DLD1 (cell line): ENCODE measurements around the gene AUTS2.
"Not testable (repeated sequence)": the region's sequence is repeated elsewhere in the genome, so short reads cannot be mapped to it uniquely, and the experiment has no call there.

Source experiments
- in situ Hi-C: cut with HindIII; loops from 2 replicates; pipeline ENCODE4 v1.10.0; 2017; ENCODE audit warnings: low sequenced_read_pairs

The AUTS2 gene

DNA sequence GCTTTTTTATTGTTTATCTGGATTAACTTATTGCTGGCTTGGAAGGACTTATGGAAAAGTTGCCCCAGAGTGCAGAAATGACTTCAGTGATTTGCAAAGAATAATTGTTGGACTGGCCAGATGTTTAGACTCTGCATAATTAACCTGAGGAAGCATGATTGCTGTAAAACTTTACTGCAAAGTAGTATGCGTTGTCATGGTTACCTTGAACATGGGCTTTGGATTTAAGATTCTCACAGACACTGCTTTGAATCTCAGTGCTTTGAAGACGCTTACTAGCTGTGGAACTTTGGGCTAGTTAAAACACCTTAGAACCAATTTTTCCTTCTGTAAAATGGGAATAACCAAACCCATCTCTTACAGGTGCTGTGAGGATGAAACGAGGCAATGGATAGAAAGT lies 1108.4 kb downstream of the AUTS2 start:
- in situ Hi-C loops = no loop called here

DNA sequence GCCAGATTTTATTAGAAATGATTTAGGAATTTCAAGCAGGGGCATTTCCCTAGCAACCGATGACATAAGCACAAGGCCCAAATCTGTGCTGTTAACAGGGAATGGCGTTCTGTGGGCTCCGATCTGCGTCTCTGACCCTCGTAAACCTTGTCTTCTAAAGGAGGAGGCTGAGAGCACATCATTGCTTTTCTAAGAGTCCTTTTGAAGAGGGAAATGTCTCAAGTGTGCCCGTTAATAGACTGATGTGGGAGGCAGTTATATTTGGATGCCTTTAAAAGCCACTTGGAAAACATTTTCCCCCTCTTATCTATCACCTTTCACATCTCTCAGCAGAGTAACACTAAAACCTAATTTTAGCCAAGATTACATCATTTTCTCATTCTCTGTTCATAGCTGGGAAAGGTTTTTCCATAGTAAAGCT lies 1109.6 kb downstream of the AUTS2 start:
- in situ Hi-C loops = no loop called here

DNA sequence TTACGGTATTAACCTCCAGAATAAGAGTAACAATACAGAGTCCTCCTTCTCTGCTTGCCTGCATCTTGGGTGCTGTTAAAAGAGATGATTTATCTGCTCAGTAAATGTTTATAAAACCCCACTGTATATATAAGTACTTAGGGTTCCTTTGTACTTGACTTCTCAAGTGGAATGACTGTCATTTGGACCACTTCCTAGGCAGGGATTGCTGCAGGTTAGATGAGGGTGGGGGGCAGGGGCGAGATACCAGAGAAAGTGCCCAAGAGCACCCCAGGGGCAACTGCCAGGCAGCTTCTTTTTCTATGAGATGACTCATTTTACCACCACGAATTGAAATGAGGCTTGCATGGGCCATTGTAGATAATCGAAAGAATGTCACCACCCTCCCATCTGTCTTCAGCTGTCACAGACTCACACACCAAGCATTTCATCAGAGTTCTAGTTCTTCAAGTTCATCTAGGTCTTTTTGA lies 1111.8 kb downstream of the AUTS2 start:
- in situ Hi-C loops = no loop called here

DNA sequence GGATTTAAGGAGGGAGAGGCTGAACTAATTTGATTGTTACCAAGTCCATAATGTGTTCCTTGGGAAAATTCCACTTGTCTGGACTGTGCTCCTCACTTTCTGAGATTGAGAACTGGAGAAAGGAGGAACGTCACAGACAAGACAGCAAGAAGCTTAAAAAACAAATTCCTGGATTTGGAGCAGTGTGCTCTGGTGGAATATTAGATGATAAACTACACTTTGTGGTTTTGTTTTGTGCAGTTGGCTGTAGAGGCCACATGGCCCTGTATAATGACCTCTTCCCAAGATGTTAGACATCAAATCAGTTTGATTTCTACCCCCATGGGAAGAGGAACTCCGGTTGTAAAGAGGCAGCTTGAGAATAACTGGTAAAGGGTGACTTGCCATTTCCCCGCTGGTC lies 1112.4 kb downstream of the AUTS2 start:
- in situ Hi-C loops = no loop called here

DNA sequence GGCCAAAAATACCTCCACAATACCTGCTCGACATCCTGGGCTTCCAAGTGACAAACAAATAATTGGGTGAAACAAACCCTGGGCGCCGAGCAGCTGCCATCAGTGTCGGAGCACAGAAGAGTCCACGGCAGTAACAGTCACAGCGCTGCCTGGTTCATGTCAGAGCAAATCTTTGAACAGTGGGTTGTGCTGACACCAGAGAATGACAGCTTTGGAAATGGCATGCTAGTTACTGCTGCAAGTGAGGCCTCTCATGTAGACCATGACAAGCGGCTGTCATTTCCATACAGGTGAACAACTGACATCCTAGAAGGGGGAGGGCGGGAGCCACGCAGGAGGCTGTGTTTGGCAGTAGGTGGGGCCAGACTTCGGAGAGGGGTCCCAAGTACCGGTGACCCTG lies 1113.2 kb downstream of the AUTS2 start:
- in situ Hi-C loops = no loop called here

DNA sequence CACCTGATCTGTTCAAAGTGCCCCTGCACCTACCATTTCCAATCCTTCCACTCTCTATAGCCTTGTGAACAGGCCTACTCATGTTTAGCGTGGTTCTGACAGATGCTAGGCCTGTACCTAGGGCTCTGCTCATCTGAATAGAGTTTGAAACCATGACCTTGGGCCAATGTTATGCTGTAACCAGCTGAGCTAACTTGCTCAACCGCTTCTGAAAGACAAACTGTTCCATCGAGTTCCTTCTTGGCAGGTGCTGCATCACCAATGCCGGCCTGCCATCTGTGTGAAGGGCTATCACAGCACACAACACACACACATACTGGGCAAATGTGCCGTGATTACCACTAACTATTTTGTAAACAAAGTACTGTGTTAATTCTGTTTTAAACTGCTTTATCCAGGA lies 1114.7 kb downstream of the AUTS2 start:
- in situ Hi-C loops = no loop called here

DNA sequence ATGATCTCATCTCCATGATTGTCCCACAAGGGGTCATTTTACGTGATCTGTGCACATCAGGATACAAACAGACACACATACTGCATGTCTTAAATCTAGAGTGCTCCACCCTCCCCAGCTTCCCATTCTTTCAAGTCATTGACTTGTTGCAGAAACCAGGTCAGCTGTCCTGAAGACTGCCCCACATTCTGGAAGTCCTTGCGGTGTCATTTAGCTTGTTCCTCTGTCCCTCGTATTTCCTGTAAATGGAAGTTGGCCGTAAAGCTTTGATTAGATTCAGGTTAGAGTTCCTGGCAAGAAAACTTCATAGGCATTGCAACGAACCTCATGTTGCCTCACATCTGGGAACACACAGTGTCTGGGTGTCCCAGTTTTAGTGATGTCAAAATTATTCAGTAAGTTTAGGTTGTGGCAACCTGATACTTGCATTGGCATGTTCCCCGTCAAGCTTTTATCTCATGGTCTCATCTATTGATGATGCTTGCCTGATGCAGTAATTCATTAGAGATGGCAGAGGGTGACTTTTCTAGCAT lies 1116.3 kb downstream of the AUTS2 start:
- in situ Hi-C loops = no loop called here

DNA sequence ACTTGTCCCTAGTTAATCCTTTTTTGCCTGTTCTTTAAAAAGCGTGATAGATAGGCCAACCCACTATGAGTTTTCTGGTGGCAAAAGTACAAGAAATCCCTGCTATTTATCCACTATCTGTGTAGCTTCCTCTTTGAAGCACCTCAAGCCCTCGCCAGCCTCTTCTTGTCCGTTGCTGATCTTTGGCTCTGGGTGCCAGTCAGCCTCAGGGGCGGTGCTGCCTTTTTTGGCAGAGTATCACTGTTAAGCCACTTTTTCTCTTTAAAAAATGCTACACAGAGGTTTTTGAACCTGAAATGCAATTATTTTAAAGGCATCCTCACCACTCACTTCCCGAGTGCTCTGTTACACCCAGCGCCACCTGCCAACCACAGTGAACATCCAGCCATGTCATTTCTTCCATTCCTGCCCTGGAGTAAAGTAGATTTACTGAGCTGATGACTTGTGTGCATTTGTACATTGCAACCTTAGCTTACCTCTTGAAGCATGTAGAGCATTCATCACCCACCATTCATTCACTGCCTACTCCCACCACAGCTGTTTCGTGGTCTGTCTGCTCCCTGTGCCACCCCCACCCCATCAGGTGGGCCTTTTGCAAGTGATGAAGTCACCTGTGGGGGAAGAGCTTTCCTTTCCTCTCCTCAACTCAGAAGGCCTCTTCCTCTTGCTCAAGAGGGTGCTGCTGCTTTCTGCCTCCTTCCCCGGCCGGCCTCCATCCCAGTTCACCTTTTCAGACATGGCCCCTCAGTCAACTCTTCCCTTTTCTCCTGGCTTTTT lies 1119.5 kb downstream of the AUTS2 start:
- in situ Hi-C loops = no loop called here

DNA sequence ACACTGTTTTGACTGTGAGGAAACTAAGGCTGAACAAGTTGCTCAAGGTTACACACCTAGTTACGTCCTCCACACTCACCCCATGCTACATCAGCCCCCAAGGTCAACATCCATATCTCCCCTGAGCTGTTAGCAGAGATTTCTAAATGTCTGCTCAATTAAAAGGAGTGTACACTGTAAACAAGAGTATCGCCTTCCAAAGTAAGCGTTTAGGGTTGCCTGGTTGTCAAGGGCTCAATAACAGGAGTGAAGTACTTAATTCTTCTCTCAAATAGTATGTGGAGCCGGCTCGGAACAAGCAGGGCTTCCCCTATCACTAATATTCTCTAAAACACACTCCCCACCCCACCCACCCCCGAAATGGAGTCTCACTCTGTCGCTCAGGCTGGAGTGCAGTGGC lies 1120.8 kb downstream of the AUTS2 start:
- in situ Hi-C loops = no loop called here

DNA sequence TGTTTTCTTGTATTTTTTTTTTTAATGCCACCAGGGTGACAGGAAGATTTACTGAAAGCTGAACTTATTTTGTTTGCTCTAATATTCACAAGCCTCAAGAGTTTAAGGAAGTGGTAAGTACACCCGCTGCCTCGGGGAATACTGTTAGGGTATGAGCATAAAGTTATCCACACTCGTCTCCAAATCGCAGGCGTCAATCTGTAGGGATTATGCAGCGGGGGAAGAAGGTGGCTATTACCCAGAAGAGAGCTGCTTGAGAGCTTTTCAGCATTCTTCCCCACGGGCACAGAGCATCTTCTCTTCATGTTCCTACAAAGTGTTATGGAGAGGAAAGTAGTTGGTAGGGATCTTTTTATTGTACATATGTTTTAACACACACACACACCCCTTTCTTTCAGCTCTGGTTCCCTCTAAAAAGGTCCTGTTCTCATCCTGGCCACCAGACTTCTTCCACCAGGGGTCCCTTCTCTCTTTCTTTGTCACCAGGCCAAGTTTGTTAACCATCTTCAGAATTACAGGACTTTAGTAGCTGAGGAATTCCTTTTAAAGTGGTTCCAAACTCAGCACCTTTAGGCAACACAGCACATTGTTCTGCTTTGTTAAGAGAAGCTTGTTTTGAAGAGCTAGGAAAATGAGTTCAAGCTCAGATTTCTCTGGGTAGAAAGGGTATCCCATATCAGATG lies 1122.1 kb downstream of the AUTS2 start:
- in situ Hi-C loops = no loop called here

DNA sequence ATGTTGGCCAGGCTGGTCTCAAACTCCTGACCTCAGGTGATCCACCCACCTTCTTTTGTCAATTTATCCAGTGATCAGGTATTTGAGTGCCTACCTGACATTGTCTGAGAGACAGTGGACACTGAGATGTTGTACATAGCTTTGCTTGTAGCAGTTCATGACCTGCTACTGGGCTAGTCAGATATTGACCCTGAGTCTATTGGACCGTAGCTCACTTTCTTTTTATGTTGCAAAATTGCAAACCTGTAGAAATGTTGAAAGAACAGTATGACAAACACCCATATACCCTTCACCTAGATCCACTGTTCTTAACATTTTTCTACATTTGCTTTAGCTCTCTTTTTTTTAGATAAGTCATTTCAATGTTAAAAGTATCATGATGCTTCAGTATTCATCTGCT lies 1123.2 kb downstream of the AUTS2 start:
- in situ Hi-C loops = no loop called here

DNA sequence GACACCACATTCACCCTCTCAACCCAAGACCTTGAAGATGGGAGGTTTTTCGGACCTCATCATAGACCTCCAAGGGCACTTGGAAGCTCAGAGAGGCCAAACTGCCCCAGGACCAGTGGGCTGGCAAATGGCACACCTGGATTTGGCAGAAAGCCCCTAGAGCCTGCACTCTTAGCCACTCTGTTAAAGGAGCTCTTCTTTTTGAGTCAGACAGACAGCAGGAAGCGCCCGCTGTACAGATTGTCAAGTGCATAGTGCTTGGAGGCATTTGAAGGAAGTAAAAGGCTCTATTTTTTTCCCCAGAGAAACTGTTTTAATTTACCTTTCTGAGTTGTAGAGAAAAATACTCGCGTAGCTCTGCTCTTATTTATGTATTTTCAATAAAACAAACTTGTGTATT lies 1125.1 kb downstream of the AUTS2 start:
- in situ Hi-C loops = no loop called here

DNA sequence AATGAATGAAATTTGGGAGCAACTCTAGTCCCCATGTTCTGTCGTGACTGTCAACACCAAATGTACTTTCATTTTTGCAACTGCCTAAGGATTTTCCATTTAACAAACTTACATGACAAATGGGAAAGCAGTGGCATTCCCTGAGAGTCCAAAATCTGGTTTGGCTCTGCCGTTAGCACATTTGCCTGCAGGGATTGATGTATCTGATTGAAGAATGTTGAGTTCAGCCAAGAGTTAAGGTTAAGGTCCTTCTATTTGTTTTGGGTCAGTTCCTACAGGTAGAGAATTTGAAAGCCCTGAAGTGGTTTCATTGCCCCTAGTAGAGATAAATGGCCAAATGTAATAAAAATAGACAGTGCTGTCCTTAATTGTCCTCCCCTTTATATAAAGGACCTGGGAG lies 1127.2 kb downstream of the AUTS2 start:
- in situ Hi-C loops = no loop called here

DNA sequence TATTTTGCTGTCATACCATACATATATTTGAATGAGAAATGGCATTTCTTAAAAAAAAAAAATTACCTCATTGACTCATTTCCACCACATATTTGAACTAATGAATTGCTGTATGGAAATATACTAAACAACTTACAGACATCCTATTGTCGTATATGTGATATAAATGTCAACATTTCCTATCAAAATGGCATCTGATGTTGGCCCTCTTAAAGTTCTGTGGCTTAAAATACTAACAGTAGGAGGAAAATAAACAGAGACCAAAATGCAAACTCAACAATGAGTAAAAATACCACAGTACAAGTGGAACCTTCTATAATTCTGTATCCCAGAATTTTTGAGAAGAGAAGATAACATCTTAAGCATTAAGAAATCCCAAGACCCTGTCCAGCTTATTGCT lies 1128.0 kb downstream of the AUTS2 start:
- in situ Hi-C loops = no loop called here

DNA sequence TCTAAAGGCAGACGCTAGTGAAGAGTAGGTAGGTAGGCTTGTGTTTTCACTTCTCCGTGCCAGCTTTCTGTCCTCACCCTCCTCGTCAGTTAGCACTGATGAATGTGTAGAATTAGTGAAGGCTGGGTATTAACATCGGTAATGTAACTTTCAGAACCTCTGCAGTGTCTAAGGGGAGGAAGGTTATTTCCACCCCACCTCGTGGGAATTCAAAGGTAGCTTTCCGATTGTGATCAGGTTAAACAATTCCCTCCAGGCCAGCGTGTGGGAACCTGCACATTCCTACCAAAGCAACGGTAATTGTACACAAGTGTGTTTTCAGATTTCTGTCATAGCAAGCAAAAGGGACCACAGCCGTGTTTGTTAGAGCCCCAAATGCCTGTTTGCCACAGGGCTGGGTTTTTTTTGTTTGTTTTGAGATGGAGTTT lies 1128.7 kb downstream of the AUTS2 start:
- in situ Hi-C loops = no loop called here

DNA sequence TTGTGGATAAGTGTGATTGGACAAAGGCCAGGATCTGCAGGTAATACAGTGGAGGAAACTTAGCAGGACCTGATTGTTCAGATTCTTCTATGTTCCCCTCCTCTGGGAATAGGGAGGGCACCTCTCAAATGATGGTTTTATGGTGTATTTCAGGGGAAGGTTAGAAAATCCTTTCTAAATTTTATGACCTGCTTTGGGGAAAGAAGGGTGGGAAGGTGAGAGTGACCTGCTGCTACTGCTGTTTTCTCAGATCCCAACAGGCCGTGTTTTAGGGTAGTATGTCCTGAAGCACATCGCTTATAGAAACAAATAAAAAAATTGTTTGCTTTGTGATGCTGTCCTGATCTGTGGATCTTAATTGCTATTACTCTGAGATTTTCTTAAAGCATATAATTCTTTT lies 1129.6 kb downstream of the AUTS2 start:
- in situ Hi-C loops = no loop called here

DNA sequence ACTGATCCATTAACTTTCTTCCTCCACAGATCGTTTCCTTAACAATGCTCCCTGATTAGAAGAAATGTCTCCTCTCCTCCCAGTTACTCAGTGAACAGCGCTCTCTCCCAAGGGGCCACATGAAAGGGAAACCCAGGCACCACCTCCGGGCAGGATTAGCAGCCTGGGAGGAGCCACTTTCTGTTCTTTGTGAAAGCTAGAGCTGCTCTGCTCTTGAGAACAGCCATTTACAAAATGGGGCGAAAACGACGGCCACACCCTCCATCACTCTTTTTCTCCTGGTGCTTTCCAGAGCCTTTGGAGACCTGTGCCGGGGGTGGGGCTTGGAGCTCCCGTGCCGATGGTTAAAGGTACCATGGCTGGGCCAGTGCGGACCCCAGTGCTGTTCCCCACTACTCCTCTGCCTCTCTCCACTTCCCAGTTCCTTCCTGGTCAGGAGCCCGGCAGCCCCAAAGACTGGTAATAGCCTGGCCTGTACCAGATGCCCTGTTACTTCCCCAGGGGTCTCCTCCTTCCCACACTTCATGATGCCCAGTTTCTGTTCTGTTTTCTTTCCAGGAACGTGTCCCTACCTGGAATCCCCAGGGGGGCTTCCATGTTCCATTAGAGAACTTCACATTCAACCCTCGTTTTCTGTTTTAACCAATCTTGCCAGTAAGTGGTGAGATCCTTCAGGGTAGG lies 1130.7 kb downstream of the AUTS2 start:
- in situ Hi-C loops = no loop called here

DNA sequence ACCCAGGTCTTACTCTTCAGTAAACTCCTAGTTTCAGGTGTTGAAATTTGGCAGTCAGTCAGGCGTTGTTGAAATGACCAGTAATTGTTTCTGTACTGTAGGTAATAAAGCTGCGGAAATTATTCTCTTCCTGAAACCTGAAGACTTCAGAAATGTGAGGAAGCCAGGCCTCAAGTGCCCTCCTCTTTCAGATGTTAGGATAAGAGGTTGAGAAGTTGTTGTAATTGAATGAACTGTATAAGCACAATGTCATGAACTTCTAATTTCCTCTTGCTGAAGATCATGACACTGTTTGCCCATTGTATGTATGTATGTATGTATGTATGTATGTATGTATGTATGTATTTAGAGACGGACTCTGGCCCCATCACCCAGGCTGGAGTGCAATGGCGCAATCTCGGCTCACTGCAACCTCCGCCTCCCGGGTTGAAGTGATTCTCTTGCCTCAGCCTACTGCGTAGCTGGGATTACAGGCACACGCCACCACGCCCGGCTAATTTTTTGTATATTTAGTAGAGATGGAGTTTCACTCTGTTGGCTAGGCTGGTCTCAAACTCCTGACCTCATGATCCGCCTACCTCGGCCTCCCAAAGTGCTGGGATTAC lies 1131.4 kb downstream of the AUTS2 start:
- in situ Hi-C loops = not testable (repeated sequence)

DNA sequence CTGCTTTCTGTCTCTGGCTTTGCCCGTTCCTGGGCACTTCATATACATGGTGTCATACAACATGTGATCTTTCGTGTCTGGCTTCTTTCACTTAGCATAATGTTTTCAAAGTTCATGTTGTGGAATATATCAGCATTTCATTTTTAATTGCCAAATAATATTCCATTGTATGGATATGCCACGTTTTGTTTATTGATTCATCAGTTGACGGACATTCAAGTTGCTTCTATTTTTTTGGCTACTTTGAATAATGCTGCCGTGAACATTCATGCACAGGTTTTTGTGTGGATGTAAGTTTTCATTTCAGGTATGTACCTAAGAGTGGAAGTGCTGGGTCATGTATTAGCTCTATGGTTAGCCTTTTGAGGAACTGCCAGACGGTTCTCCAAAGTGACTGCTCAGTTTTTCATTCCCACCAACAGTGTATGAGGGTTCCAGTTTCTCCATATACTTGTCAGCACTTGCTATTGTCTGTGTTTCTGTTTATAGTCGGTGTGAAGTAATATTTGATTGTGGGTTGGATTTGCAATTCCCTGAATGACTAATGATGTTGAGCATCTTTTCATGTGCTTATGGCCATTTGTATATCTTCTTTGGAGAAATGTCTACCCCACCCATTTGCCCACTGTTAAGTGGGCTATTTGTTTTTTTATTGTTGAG lies 1132.3 kb downstream of the AUTS2 start:
- in situ Hi-C loops = no loop called here

DNA sequence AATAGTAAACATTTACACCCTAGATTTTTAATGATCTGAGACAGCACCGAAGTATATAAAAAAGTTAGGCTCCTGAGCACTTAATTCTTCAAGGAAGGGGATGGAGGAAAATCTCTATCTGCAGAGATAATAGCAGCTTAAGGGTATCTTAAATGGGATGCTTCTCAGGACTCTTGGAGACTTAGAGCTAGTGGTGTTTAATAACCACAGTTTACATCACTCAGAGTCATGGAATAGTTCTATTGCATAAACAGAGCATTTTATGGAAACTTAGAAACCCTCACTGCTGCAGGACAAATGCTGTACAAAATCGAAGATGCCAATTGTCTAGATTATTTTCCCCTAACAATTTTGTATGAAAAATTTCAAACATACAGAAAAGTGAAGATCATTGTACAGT lies 1134.8 kb downstream of the AUTS2 start:
- in situ Hi-C loops = no loop called here

DNA sequence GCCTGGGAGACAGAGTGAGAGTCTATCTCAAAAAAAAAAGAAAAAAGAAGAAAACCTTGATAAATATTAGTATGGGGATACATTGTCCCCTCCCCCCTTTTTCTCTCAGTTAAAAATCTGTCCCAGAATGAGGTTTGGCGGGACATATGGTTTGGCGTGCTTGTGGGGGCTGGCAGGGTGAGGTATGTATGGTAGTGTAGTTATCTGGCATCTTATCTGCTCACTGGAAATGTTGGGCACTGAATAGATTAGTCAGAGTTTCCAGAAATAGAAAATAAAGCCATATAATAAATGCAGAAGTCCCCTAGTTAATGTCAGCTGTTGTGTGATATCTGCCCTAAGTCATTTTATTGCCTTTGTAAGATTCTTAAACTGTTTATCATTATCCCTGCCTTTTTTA lies 1136.1 kb downstream of the AUTS2 start:
- in situ Hi-C loops = no loop called here
